Heart left ventricle (tissue), 16 donors: ENCODE data around the gene ADAM17. TPM values are rescaled to one million over a fixed set of nuclear protein-coding genes. Genes with fewer than 3 reads are reported as not detected.

Source experiments
- ATAC-seq, 4 donors: fragments of 200-7000 bp; cut with Tn5 transposase; one replicate each; pipeline ENCODE4 v1.9.1; 2020 to 2022; ENCODE audit warnings: moderate library complexity in 4 of 4, mild to moderate bottlenecking in 3 of 4, moderate number of reproducible peaks in 1 of 4
- DNase-seq, 5 donors: peaks; one replicate each; pipeline ENCODE4 v3.0.0-alpha.2; 2020
- H3K27ac ChIP-seq, 12 donors: fragments of 200-600 bp; sonication (generic) in 4 of 12; one replicate each; pipeline versions ENCODE4 v1.5.0 to v1.8.0; 2016 to 2022; ENCODE audit warnings: mild to moderate bottlenecking in 2 of 12
- H3K27me3 ChIP-seq, 9 donors: fragments of 200-600 bp; sonication (generic) in 2 of 9; one replicate each; pipeline versions ENCODE4 v1.5.1 to v1.8.0; 2016 to 2022; ENCODE audit warnings: mild to moderate bottlenecking in 3 of 9
- H3K36me3 ChIP-seq, 9 donors: fragments of 200-600 bp; sonication (generic) in 2 of 9; one replicate each; pipeline versions ENCODE4 v1.5.0 to v1.8.0; 2018 to 2022; ENCODE audit warnings: mild to moderate bottlenecking in 2 of 9
- H3K4me1 ChIP-seq, 12 donors: fragments of 200-600 bp; sonication (generic) in 4 of 12; one replicate each; pipeline versions ENCODE4 v1.5.0 to v1.8.0; 2016 to 2022; ENCODE audit warnings: mild to moderate bottlenecking in 3 of 12
- H3K4me3 ChIP-seq, 12 donors: fragments of 200-600 bp; sonication (generic) in 4 of 12; one replicate each; pipeline versions ENCODE4 v1.5.0 to v1.8.0; 2017 to 2022; ENCODE audit warnings: mild to moderate bottlenecking in 9 of 12, moderate library complexity in 4 of 12
- H3K9me3 ChIP-seq, 12 donors: fragments of 200-600 bp; sonication (generic) in 4 of 12; one replicate each; pipeline versions ENCODE4 v1.5.0 to v1.8.0; 2016 to 2022; ENCODE audit warnings: mild to moderate bottlenecking in 1 of 12
- CTCF ChIP-seq, 12 donors: fragments of 200-600 bp; sonication (generic) in 4 of 12; IDR thresholded peaks; one replicate each; pipeline versions ENCODE4 v1.5.0 to v1.8.0; 2018 to 2022; ENCODE audit warnings: antibody characterized with exemption in 12 of 12, mild to moderate bottlenecking in 5 of 12
- POLR2A ChIP-seq, 2 donors: fragments of 450-650 bp; IDR thresholded peaks; one replicate each; pipeline ENCODE4 v1.6.1; 2017; ENCODE audit warnings: antibody characterized with exemption in 2 of 2, mild to moderate bottlenecking in 2 of 2, moderate library complexity in 2 of 2
- WGBS, 4 donors: extraction: QIAGEN DNeasy Blood & Tissue Kit in 2 of 4; methylation state at CpG; one replicate each; pipeline versions ENCODE4 v1.1.5 to v1.1.7; 2013 to 2018; 5-methylcytosine and 5-hydroxymethylcytosine counted together
- intact Hi-C, 10 donors: fragments of 100-400 bp; cut with DNase I; formaldehyde crosslinking; loops; one replicate each; pipeline versions ENCODE4 v1.11.1 to v1.14.2; 2022
- polyA plus RNA-seq, 2 donors: library from polyadenylated mRNA; stranded (reverse); fragments of 200-250 nt; gene quantifications; one replicate each; pipeline ENCODE4 v1.2.3, GENCODE V29; 2013
- total RNA-seq, 9 donors: library from RNA; depleted of rRNA in 2 of 9; stranded (reverse); fragments of >200 nt in 2 of 9; fragmentation: NEBNext Ultra II Directional in 3 of 9; extraction: Animal tissue kit (Norgen Biotek cat#: 25700) in 3 of 9; gene quantifications; one replicate each; pipeline versions ENCODE4 v1.1.0 to v1.2.4, GENCODE V29; 2016 to 2023
- donor health status: ischemic (EF 13 %, LVEDD 7.1; RV severe dilation, severe dysfunction).
- donor health status: healthy with polysubstance abuse.
- donor health status: DM: no; HTN: yes; CAD: no.
- donor health status: DM: no; HTN: no; CAD: no.
- donor health status: ischemic (EF 25% LVEDD 6.9; RV normal size, moderate dysfunction).
- donor health status: ischemic (EF 25% LVEDD 5.7; RV mildly dilated, moderate dysfunction).
- donor health status: healthy.
- donor health status: DM: yes; HTN: yes; CAD: no.
- donor health status: ischemic (EF 35%, LVEDD 5.7; RV mildly dilated, moderate dysfunction).
- donor health status: nonischemic (EF 11% LVEDD 7.7; RV severe dilation, severe dysfunction).
- donor health status: DM: yes; HTN: yes; CAD: no.
- donor health status: PGD.
- donor health status: ischemic (EF 29% LVEDD 5.4; RV normal size, mild dysfunction).
- donor health status: nonischemic (EF 23%, LVEDD 6.1; RV moderate dilation, normal function).

The ADAM17 gene
- total and polyA plus RNA-seq, 11 donors: 6.5 to 22.4 (median 15.0) TPM

- H3K4me3 ChIP-seq: no peak overlapping the region
- H3K4me1 ChIP-seq: no peaks in the 10 kb centered on the region
- no peak for ATAC-seq
- peaks cover 0 to 100% (median 96%) of the 10 kb centered on the region in 9 donors for H3K36me3 ChIP-seq
- intact Hi-C loops: no loop called here
- no peaks in the 10 kb centered on the region for H3K9me3 ChIP-seq
- no peaks in the 10 kb centered on the region for H3K27me3 ChIP-seq
- 89 to 94% (median 92%) methylated on average over 1 of the region's 1 CpG for WGBS, 4 donors
- no peak overlapping the region for H3K27ac ChIP-seq
- TF ChIP-seq CTCF (IDR thresholded peaks at IDR 0.05) (no peak), POLR2A (IDR thresholded peaks at IDR 0.05) (no peak)
- DNase-seq: no peak
Measured at GRCh38 chr2:9440058-9440727, 115.4 kb downstream of the ADAM17 start.

GRCh38 chr2:9439536-9439935 is 116.1 kb downstream of the ADAM17 start:
- Histone ChIP-seq H3K27ac (no peak overlapping the region), H3K4me3 (no peak overlapping the region), H3K27me3 (no peaks in the 10 kb centered on the region), H3K9me3 (no peaks in the 10 kb centered on the region), H3K4me1 (no peaks in the 10 kb centered on the region), H3K36me3 (peaks cover 0 to 100% (median 95%) of the 10 kb centered on the region in 9 donors)
- WGBS, 4 donors: 94 to 100% (median 99%) methylated on average over 1 of the region's 1 CpG
- DNase-seq (no peak), ATAC-seq (no peak)
- no peak for TF ChIP-seq POLR2A (IDR thresholded peaks at IDR 0.05)
- TF ChIP-seq CTCF (IDR thresholded peaks at IDR 0.05): no peak
- intact Hi-C loops: no loop called here

Other genes starting within 250 kb of the ADAM17 start
- 100 to 1,000 TPM in 6 of 9 donors, 10 to 100 TPM in 3; 26.5 to 163 (median 104) TPM for gene ITGB1BP1, start 132.3 kb downstream of the ADAM17 start, total RNA-seq
- 100 to 1,000 TPM in 1 of 2 donors, 10 to 100 TPM in 1; 85.6 to 165 TPM for gene ITGB1BP1, start 132.3 kb downstream of the ADAM17 start, polyA plus RNA-seq
- 10 to 100 TPM; 13.8 to 27.5 (median 18.3) TPM for gene CPSF3, start 132.2 kb downstream of the ADAM17 start, total RNA-seq
- gene CPSF3, start 132.2 kb downstream of the ADAM17 start, polyA plus RNA-seq: 10 to 100 TPM; 12.0 to 21.9 TPM
- gene IAH1, start 81.3 kb downstream of the ADAM17 start, total RNA-seq: 100 to 1,000 TPM in 1 of 9 donors, 10 to 100 TPM in 8; 58.4 to 101 (median 78.0) TPM
- gene IAH1, start 81.3 kb downstream of the ADAM17 start, polyA plus RNA-seq: 100 to 1,000 TPM in 1 of 2 donors, 10 to 100 TPM in 1; 51.6 to 124 TPM
- 100 to 1,000 TPM; 169 to 310 (median 213) TPM for gene YWHAQ, start 75.2 kb upstream of the ADAM17 start, total RNA-seq
- 100 to 1,000 TPM in 1 of 2 donors, 10 to 100 TPM in 1; 91.0 to 249 TPM for gene YWHAQ, start 75.2 kb upstream of the ADAM17 start, polyA plus RNA-seq